ENCODE measurements around the gene SH3YL1.

The SH3YL1 gene

GRCh38 chr2:279366-279765 is 15.5 kb upstream of the SH3YL1 start:
- H4K20me1 ChIP-seq (ENCODE audit: insufficient read depth, low read length): peaks cover 34% of the 10 kb centered on the region; the same call in 1 of the 2 replicates
- TF ChIP-seq CTCF (IDR thresholded peaks at IDR 0.05; ENCODE audit: borderline replicate concordance, extremely low read depth, low read length, poor library complexity, severe bottlenecking): no peak
- no peak for TF ChIP-seq EZH2 (IDR thresholded peaks at IDR 0.05; ENCODE audit: borderline replicate concordance, low read depth, low read length, severe bottlenecking)
- peaks cover 83% of the 10 kb centered on the region for H3K36me3 ChIP-seq (ENCODE audit: insufficient read depth, low read length)
- H3K27me3 ChIP-seq (ENCODE audit: insufficient read depth, low read length, poor library complexity): no peaks in the 10 kb centered on the region
- no peaks in the 10 kb centered on the region for H3K9me3 ChIP-seq (ENCODE audit: insufficient read depth, low read length, severe bottlenecking)
- peaks cover 27% of the 10 kb centered on the region for H3K79me2 ChIP-seq (ENCODE audit: insufficient read depth, low read length)
- H3K4me1 ChIP-seq (ENCODE audit: insufficient read depth, low read length): no peaks in the 10 kb centered on the region
- H2AFZ ChIP-seq (ENCODE audit: low read depth, low read length): no peak overlapping the region
- H3K27ac ChIP-seq (ENCODE audit: low read length): no peak overlapping the region
- H3K4me3 ChIP-seq (ENCODE audit: low read depth in 1 of 2, low read length in 2 of 2): no peak overlapping the region
- H3K9ac ChIP-seq (ENCODE audit: low read depth, low read length): no peak overlapping the region
- ATAC-seq (ENCODE audit: insufficient read depth, low read depth) (no peak), DNase-seq (no peak)
- no peak overlapping the region for H3K4me2 ChIP-seq (ENCODE audit: insufficient read depth, low read length)

GRCh38 chr2:278927-279320 is 15.1 kb upstream of the SH3YL1 start:
- no peak for TF ChIP-seq CTCF (IDR thresholded peaks at IDR 0.05; ENCODE audit: borderline replicate concordance, extremely low read depth, low read length, poor library complexity, severe bottlenecking)
- TF ChIP-seq EZH2 (IDR thresholded peaks at IDR 0.05; ENCODE audit: borderline replicate concordance, low read depth, low read length, severe bottlenecking): no peak
- no peaks in the 10 kb centered on the region for H3K27me3 ChIP-seq (ENCODE audit: insufficient read depth, low read length, poor library complexity)

GRCh38 chr2:278312-278926 is 14.6 kb upstream of the SH3YL1 start:
- ATAC-seq (ENCODE audit: insufficient read depth, low read depth) (no peak), DNase-seq (no peak)
- no peaks in the 10 kb centered on the region for H3K4me1 ChIP-seq (ENCODE audit: insufficient read depth, low read length)
- peaks cover 36% of the 10 kb centered on the region for H3K79me2 ChIP-seq (ENCODE audit: insufficient read depth, low read length)
- no peak overlapping the region for H3K9ac ChIP-seq (ENCODE audit: low read depth, low read length)
- H3K36me3 ChIP-seq (ENCODE audit: insufficient read depth, low read length): peaks cover 91% of the 10 kb centered on the region
- H4K20me1 ChIP-seq (ENCODE audit: insufficient read depth, low read length): peaks cover 41% of the 10 kb centered on the region; the same call in 1 of the 2 replicates
- no peak for TF ChIP-seq EZH2 (IDR thresholded peaks at IDR 0.05; ENCODE audit: borderline replicate concordance, low read depth, low read length, severe bottlenecking)
- no peak for TF ChIP-seq CTCF (IDR thresholded peaks at IDR 0.05; ENCODE audit: borderline replicate concordance, extremely low read depth, low read length, poor library complexity, severe bottlenecking)
- no peak overlapping the region for H3K27ac ChIP-seq (ENCODE audit: low read length)
- no peaks in the 10 kb centered on the region for H3K9me3 ChIP-seq (ENCODE audit: insufficient read depth, low read length, severe bottlenecking)
- no peak overlapping the region for H2AFZ ChIP-seq (ENCODE audit: low read depth, low read length)
- H3K4me2 ChIP-seq (ENCODE audit: insufficient read depth, low read length): no peak overlapping the region
- H3K4me3 ChIP-seq (ENCODE audit: low read depth in 1 of 2, low read length in 2 of 2): no peak overlapping the region
- no peaks in the 10 kb centered on the region for H3K27me3 ChIP-seq (ENCODE audit: insufficient read depth, low read length, poor library complexity)

More at GRCh38 chr2:278927-279320, 15.1 kb upstream of the SH3YL1 start:
- Histone ChIP-seq H3K9ac (ENCODE audit: low read depth, low read length) (no peak overlapping the region), H3K4me3 (ENCODE audit: low read depth in 1 of 2, low read length in 2 of 2) (no peak overlapping the region), H3K4me2 (ENCODE audit: insufficient read depth, low read length) (no peak overlapping the region), H3K27ac (ENCODE audit: low read length) (no peak overlapping the region), H3K9me3 (ENCODE audit: insufficient read depth, low read length, severe bottlenecking) (no peaks in the 10 kb centered on the region), H3K36me3 (ENCODE audit: insufficient read depth, low read length) (peaks cover 87% of the 10 kb centered on the region), H3K4me1 (ENCODE audit: insufficient read depth, low read length) (no peaks in the 10 kb centered on the region), H3K79me2 (ENCODE audit: insufficient read depth, low read length) (peaks cover 31% of the 10 kb centered on the region), H4K20me1 (ENCODE audit: insufficient read depth, low read length) (peaks cover 37% of the 10 kb centered on the region; the same call in 1 of the 2 replicates), H2AFZ (ENCODE audit: low read depth, low read length) (no peak overlapping the region)
- DNase-seq (no peak), ATAC-seq (ENCODE audit: insufficient read depth, low read depth) (no peak)
